ENCODE results near the gene FKBP5.
"Not testable (repeated sequence)": the region's sequence is repeated elsewhere in the genome, so short reads cannot be mapped to it uniquely, and the experiment has no call there.

FKBP5 gene

GRCh38 chr6:35601331-35602132 is 87.2 kb downstream of the FKBP5 start:
- peak; percentile 79 for DNase-seq (ENCODE audit: low read depth)
- in situ Hi-C loops (cut with HindIII; ENCODE audit: low sequenced_read_pairs), result no loop called here
- H3K4me3 ChIP-seq (ENCODE audit: low read depth, low read length), result no peak overlapping the region
- no peak for TF ChIP-seq CTCF (IDR thresholded peaks at IDR 0.05; ENCODE audit: low read depth, low read length, missing control alignments)

- H3K4me3 ChIP-seq (ENCODE audit: low read depth, low read length), result no peak overlapping the region
- in situ Hi-C loops (cut with HindIII; ENCODE audit: low sequenced_read_pairs), result no loop called here
- DNase-seq (ENCODE audit: low read depth), result no peak
- no peak for TF ChIP-seq CTCF (IDR thresholded peaks at IDR 0.05; ENCODE audit: low read depth, low read length, missing control alignments)
Observed at GRCh38 chr6:35600659-35601125, 88.0 kb downstream of the FKBP5 start.

- TF ChIP-seq CTCF (IDR thresholded peaks at IDR 0.05; ENCODE audit: low read depth, low read length, missing control alignments), result no peak
- H3K4me3 ChIP-seq (ENCODE audit: low read depth, low read length), result no peak overlapping the region
- no peak for DNase-seq (ENCODE audit: low read depth)
- in situ Hi-C loops (cut with HindIII; ENCODE audit: low sequenced_read_pairs), result loop anchor here (5.0 kb wide), 1 partner anchor 72 kb away; no protein-coding TSS in a partner anchor
Observed at GRCh38 chr6:35599761-35600658, 88.7 kb downstream of the FKBP5 start.

- DNase-seq (ENCODE audit: low read depth); H3K4me3 ChIP-seq (ENCODE audit: low read depth, low read length): not testable (repeated sequence)
- in situ Hi-C loops (cut with HindIII; ENCODE audit: low sequenced_read_pairs), result loop anchor here (5.0 kb wide), 1 partner anchor 74 kb away; no protein-coding TSS in a partner anchor
Observed at GRCh38 chr6:35598621-35599020, 90.1 kb downstream of the FKBP5 start.

GRCh38 chr6:35596448-35597442 is 92.0 kb downstream of the FKBP5 start:
- H3K4me3 ChIP-seq (ENCODE audit: low read depth, low read length), result no peak overlapping the region
- no peak for TF ChIP-seq CTCF (IDR thresholded peaks at IDR 0.05; ENCODE audit: low read depth, low read length, missing control alignments)
- peak; percentile 78 for DNase-seq (ENCODE audit: low read depth)
- in situ Hi-C loops (cut with HindIII; ENCODE audit: low sequenced_read_pairs), result loop anchor here (5.0 kb wide), 1 partner anchor 76 kb away; no protein-coding TSS in a partner anchor

GRCh38 chr6:35594503-35595186 is 94.1 kb downstream of the FKBP5 start:
- no peak overlapping the region for H3K4me3 ChIP-seq (ENCODE audit: low read depth, low read length)
- in situ Hi-C loops (cut with HindIII; ENCODE audit: low sequenced_read_pairs), result loop anchor here (5.0 kb wide), 1 partner anchor 78 kb away; no protein-coding TSS in a partner anchor
- no peak for TF ChIP-seq CTCF (IDR thresholded peaks at IDR 0.05; ENCODE audit: low read depth, low read length, missing control alignments)
- no peak for DNase-seq (ENCODE audit: low read depth)
